IMR-90 (cell line): ENCODE data around the gene KRT6A. TPM values are rescaled to one million over a fixed set of nuclear protein-coding genes. Genes with fewer than 3 reads are reported as not detected.

ENCODE experiments used
- ATAC-seq: fragments of 200-7000 bp; cut with Tn5 transposase; 2 replicates; pipeline ENCODE4 v1.9.1; 2020; ENCODE audit warnings: low read depth, mild to moderate bottlenecking, moderate library complexity
- BruUV-seq: library from RNA; stranded (reverse); fragments of 400-500 nt; replicated peaks from 2 replicates; lab custom pipeline; 2021; lab: Mats Ljungman, UMichigan
- CTCF ChIA-PET: fragments of 300-600 bp; formaldehyde crosslinking; extraction: SDS; loops from one replicate; lab custom pipeline; 2021; ENCODE audit warnings: antibody characterized with exemption; lab: Yijun Ruan, JAX
- POLR2A ChIA-PET: fragments of 300-600 bp; sonication (Branson Sonifier 250); formaldehyde crosslinking; loops from one replicate; lab custom pipeline; 2022; ENCODE audit warnings: antibody characterized with exemption; ENCODE audit not compliant: unreplicated experiment; lab: Charles Lee
- DNase-seq: peaks from one replicate; pipeline ENCODE4 v3.0.0; 2013
- H2AFZ ChIP-seq: replicated peaks from 2 replicates; pipeline ENCODE3; 2013; ENCODE audit warnings: low read length, mild to moderate bottlenecking; ENCODE audit not compliant: poor library complexity
- H2AK5ac ChIP-seq: 2 replicates; pipeline ENCODE4 v1.6.1; 2013; ENCODE audit warnings: low read depth, low read length, inconsistent platforms
- H2AK9ac ChIP-seq: replicated peaks from 2 replicates; pipeline ENCODE3; 2013; ENCODE audit warnings: mild to moderate bottlenecking, low read depth, low read length, moderate library complexity; ENCODE audit not compliant: poor library complexity
- H2BK120ac ChIP-seq: 2 replicates; pipeline ENCODE4 v1.6.1; 2013; ENCODE audit warnings: low read depth, low read length, inconsistent platforms
- H2BK15ac ChIP-seq: 3 replicates; pipeline ENCODE4 v1.6.1; 2013; ENCODE audit warnings: low read depth, low read length, inconsistent platforms
- H2BK20ac ChIP-seq: 2 replicates; pipeline ENCODE4 v1.6.1; 2013; ENCODE audit warnings: low read depth, mild to moderate bottlenecking, inconsistent platforms, low read length, moderate library complexity
- H2BK5ac ChIP-seq: 2 replicates; pipeline ENCODE4 v1.6.1; 2013; ENCODE audit warnings: mild to moderate bottlenecking, low read depth, low read length, inconsistent platforms; ENCODE audit not compliant: poor library complexity, severe bottlenecking
- H3K14ac ChIP-seq: replicated peaks from 2 replicates; pipeline ENCODE4 v1.6.1; 2013; ENCODE audit warnings: low read depth, low read length, inconsistent platforms
- H3K18ac ChIP-seq: 2 replicates; pipeline ENCODE4 v1.6.1; 2013; ENCODE audit warnings: low read depth, low read length, control low read depth
- H3K23ac ChIP-seq: 2 replicates; pipeline ENCODE4 v1.6.1; 2013; ENCODE audit warnings: low read depth, low read length, inconsistent platforms
- H3K27ac ChIP-seq: 2 replicates; pipeline ENCODE4 v1.5.1; 2013; ENCODE audit warnings: mild to moderate bottlenecking, control low read depth, low read length; ENCODE audit not compliant: insufficient read depth
- H3K27me3 ChIP-seq: 2 replicates; pipeline ENCODE4 v1.6.1; 2013; ENCODE audit warnings: low read length; ENCODE audit not compliant: control insufficient read depth, insufficient read depth
- H3K36me3 ChIP-seq: 2 replicates; pipeline ENCODE4 v1.6.1; 2013; ENCODE audit warnings: low read length, mixed read lengths; ENCODE audit not compliant: control insufficient read depth, insufficient read depth
- H3K4ac ChIP-seq: 2 replicates; pipeline ENCODE4 v1.6.1; 2013; ENCODE audit warnings: low read depth, low read length, inconsistent platforms
- H3K4me1 ChIP-seq: 2 replicates; pipeline ENCODE4 v1.6.1; 2013; ENCODE audit warnings: low read length, mixed read lengths; ENCODE audit not compliant: control insufficient read depth, insufficient read depth
- H3K4me2 ChIP-seq: 2 replicates; pipeline ENCODE4 v1.6.1; 2013; ENCODE audit warnings: low read depth, mild to moderate bottlenecking, control low read depth, low read length, moderate library complexity
- H3K4me3 ChIP-seq: 2 replicates; pipeline ENCODE4 v1.5.1; 2013; ENCODE audit warnings: low read depth, mild to moderate bottlenecking, control low read depth, low read length, moderate library complexity; ENCODE audit not compliant: insufficient read depth
- H3K56ac ChIP-seq: 2 replicates; pipeline ENCODE4 v1.6.1; 2013; ENCODE audit warnings: low read length, inconsistent platforms; ENCODE audit not compliant: insufficient read depth; ENCODE audit errors: extremely low read depth
- H3K79me1 ChIP-seq, 2 experiments: 2 replicates each; pipeline ENCODE4 v1.6.1; 2013; ENCODE audit warnings: low read length in 2 of 2, inconsistent platforms in 1 of 2, low read depth in 1 of 2
- H3K9ac ChIP-seq: 2 replicates; pipeline ENCODE4 v1.6.1; 2013; ENCODE audit warnings: low read depth, low read length, control low read depth
- H3K9me1 ChIP-seq: 2 replicates; pipeline ENCODE4 v1.6.1; 2013; ENCODE audit warnings: low read length, inconsistent platforms; ENCODE audit not compliant: insufficient read depth
- H3K9me3 ChIP-seq: 2 replicates; pipeline ENCODE4 v1.6.1; 2013; ENCODE audit warnings: low read length; ENCODE audit not compliant: control insufficient read depth, insufficient read depth
- H4K20me1 ChIP-seq: 2 replicates; pipeline ENCODE4 v1.6.1; 2013; ENCODE audit warnings: low read length, inconsistent platforms; ENCODE audit not compliant: insufficient read depth
- H4K5ac ChIP-seq: 2 replicates; pipeline ENCODE4 v1.6.1; 2013; ENCODE audit warnings: mild to moderate bottlenecking, low read depth, low read length, control low read depth
- H4K8ac ChIP-seq, 2 experiments: 2 replicates each; pipeline ENCODE4 v1.6.1; 2013; ENCODE audit warnings: low read depth in 2 of 2, low read length in 2 of 2, control low read depth in 1 of 2, inconsistent platforms in 1 of 2
- H4K91ac ChIP-seq: 2 replicates; pipeline ENCODE4 v1.6.1; 2013; ENCODE audit warnings: low read depth, low read length, inconsistent platforms; ENCODE audit not compliant: insufficient read depth
- BHLHE40 ChIP-seq: fragments of 150-350 bp; IDR thresholded peaks from 2 replicates; pipeline ENCODE4 v1.6.1; 2016; ENCODE audit warnings: mild to moderate bottlenecking, low read depth, low read length
- CEBPB ChIP-seq: IDR thresholded peaks from 2 replicates; pipeline ENCODE4 v1.6.1; 2012; ENCODE audit warnings: low read depth, low read length, improper control_type of control experiment
- CHD1 ChIP-seq: IDR thresholded peaks from 2 replicates; pipeline ENCODE4 v1.6.1; 2012; ENCODE audit warnings: low read depth, low read length, improper control_type of control experiment
- ELK1 ChIP-seq: fragments of 150-350 bp; IDR thresholded peaks from 2 replicates; pipeline ENCODE4 v1.6.1; 2016; ENCODE audit warnings: low read depth, mild to moderate bottlenecking, low read length, moderate library complexity, borderline replicate concordance
- FOS ChIP-seq: fragments of 150-350 bp; IDR thresholded peaks from 2 replicates; pipeline ENCODE4 v1.6.1; 2016; ENCODE audit warnings: low read depth, low read length
- MAFK ChIP-seq: IDR thresholded peaks from 2 replicates; pipeline ENCODE4 v1.6.1; 2012; ENCODE audit warnings: low read depth, low read length, improper control_type of control experiment
- MAZ ChIP-seq: IDR thresholded peaks from 2 replicates; pipeline ENCODE4 v1.6.1; 2012; ENCODE audit warnings: low read depth, mild to moderate bottlenecking, low read length, improper control_type of control experiment, moderate library complexity, borderline replicate concordance
- MXI1 ChIP-seq: IDR thresholded peaks from 2 replicates; pipeline ENCODE4 v1.6.1; 2012; ENCODE audit warnings: low read depth, mild to moderate bottlenecking, low read length, moderate library complexity, borderline replicate concordance
- NFE2L2 ChIP-seq: fragments of 150-350 bp; IDR thresholded peaks from 2 replicates; pipeline ENCODE4 v1.6.1; 2016; ENCODE audit warnings: low read depth, mild to moderate bottlenecking, low read length
- POLR2A ChIP-seq: IDR thresholded peaks from 2 replicates; pipeline ENCODE4 v1.6.1; 2012; ENCODE audit warnings: mild to moderate bottlenecking, low read depth, low read length
- RAD21 ChIP-seq: IDR thresholded peaks from 2 replicates; pipeline ENCODE4 v1.6.1; 2012; ENCODE audit warnings: low read length, improper control_type of control experiment
- RCOR1 ChIP-seq: IDR thresholded peaks from 2 replicates; pipeline ENCODE4 v1.6.1; 2012; ENCODE audit warnings: mild to moderate bottlenecking, low read length, improper control_type of control experiment; ENCODE audit not compliant: insufficient replicate concordance
- RFX5 ChIP-seq: IDR thresholded peaks from 2 replicates; pipeline ENCODE4 v1.8.0; 2012; ENCODE audit warnings: low read depth, mild to moderate bottlenecking, low read length, moderate library complexity
- SMC3 ChIP-seq: fragments of 150-350 bp; IDR thresholded peaks from 2 replicates; pipeline ENCODE4 v1.6.1; 2016; ENCODE audit warnings: low read depth, mild to moderate bottlenecking, antibody characterized with exemption, low read length, moderate library complexity
- WGBS, 2 experiments: methylation state at CpG; one replicate each; pipeline versions ENCODE4 v1.1.5 to v1.1.7; 2013; ENCODE audit warnings: missing lambda C conversion rate in 2 of 2; ENCODE audit not compliant: insufficient read length in 1 of 2; ENCODE audit errors: extremely low coverage in 2 of 2; 5-methylcytosine and 5-hydroxymethylcytosine counted together
- dilution Hi-C: fragments of 300-500 bp; cut with HindIII; formaldehyde crosslinking; loops from one replicate; pipeline ENCODE4 v1.14.3; 2018; ENCODE audit warnings: low sequenced_read_pairs; ENCODE audit not compliant: unreplicated experiment
- in situ Hi-C: fragments of 300-500 bp; cut with MboI; formaldehyde crosslinking; loops from 3 replicates; pipeline ENCODE4 v1.14.3; 2019; ENCODE audit warnings: low sequenced_read_pairs, inconsistent platforms, mixed read lengths
- intact Hi-C: fragments of 100-400 bp; cut with micrococcal nuclease; formaldehyde crosslinking; loops from 2 replicates; pipeline ENCODE4 v1.10.0; 2022
- polyA plus RNA-seq, 3 experiments: library from polyadenylated mRNA; depleted of rRNA; stranded (reverse); fragments of >200 nt; gene quantifications; 2 replicates each; pipeline ENCODE4 v1.2.3, GENCODE V29; 2012; ENCODE audit warnings: low replicate concordance in 1 of 3
- total RNA-seq: library from RNA; depleted of rRNA; stranded (reverse); fragments of >200 nt; gene quantifications from 2 replicates; pipeline ENCODE4 v1.2.3, GENCODE V29; 2012
- TF ChIP-seq, protein P1 (sequence below): fragments of 150-350 bp; IDR thresholded peaks from 2 replicates; pipeline ENCODE4 v1.6.1; 2017; ENCODE audit warnings: mild to moderate bottlenecking, antibody characterized with exemption, low read length, low read depth
- TF ChIP-seq, protein P2 (sequence below): conservative IDR thresholded peaks from 2 replicates; pipeline ENCODE4 v1.5.1; 2012; ENCODE audit warnings: mild to moderate bottlenecking, low read depth, low read length, improper control_type of control experiment

KRT6A gene
- total and polyA plus RNA-seq, 2 of the 4 experiments (the other 2 are of a cell fraction) = not detected

GRCh38 chr12:52541709-52542108 lies 48.7 kb upstream of the KRT6A start:
- Histone ChIP-seq H3K14ac (no peak overlapping the region), H2BK20ac (no peak overlapping the region), H4K8ac (no peak overlapping the region), H3K9me3 (no peaks in the 10 kb centered on the region), H3K79me1 (no peaks in the 10 kb centered on the region), H3K4me1 (no peaks in the 10 kb centered on the region), H3K4me2 (no peak overlapping the region), H3K18ac (no peak overlapping the region), H3K9me1 (no peaks in the 10 kb centered on the region; the same call in 1 of the 2 replicates), H3K23ac (no peak overlapping the region), H3K27ac (no peak overlapping the region), H3K4ac (no peak overlapping the region), H3K9ac (no peak overlapping the region), H3K36me3 (no peaks in the 10 kb centered on the region), H2AK5ac (no peak overlapping the region), H4K91ac (no peak overlapping the region), H3K4me3 (no peak overlapping the region), H2BK120ac (no peak overlapping the region), H2AK9ac (no peak overlapping the region), H2BK15ac (no peak overlapping the region), H2BK5ac (no peak overlapping the region), H2AFZ (no peak overlapping the region), H3K56ac (no peak overlapping the region), H4K5ac (no peak overlapping the region), H4K20me1 (no peaks in the 10 kb centered on the region), H3K27me3 (peaks cover 8% of the 10 kb centered on the region)
- in situ Hi-C loops (no loop called here), intact Hi-C loops (no loop called here), dilution Hi-C loops (no loop called here)
- CTCF ChIA-PET = no interaction called here
- no TSS peak for BruUV-seq
- TF ChIP-seq, protein P1, sequence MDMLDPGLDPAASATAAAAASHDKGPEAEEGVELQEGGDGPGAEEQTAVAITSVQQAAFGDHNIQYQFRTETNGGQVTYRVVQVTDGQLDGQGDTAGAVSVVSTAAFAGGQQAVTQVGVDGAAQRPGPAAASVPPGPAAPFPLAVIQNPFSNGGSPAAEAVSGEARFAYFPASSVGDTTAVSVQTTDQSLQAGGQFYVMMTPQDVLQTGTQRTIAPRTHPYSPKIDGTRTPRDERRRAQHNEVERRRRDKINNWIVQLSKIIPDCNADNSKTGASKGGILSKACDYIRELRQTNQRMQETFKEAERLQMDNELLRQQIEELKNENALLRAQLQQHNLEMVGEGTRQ = no peak
- TF ChIP-seq NFE2L2 (no peak), RCOR1 (no peak), CEBPB (no peak), ELK1 (no peak), MAZ (no peak), POLR2A (no peak), SMC3 (no peak), MAFK (no peak), MXI1 (no peak), RFX5 (no peak), CHD1 (no peak), RAD21 (no peak), FOS (no peak), BHLHE40 (no peak)
- TF ChIP-seq, protein P2, sequence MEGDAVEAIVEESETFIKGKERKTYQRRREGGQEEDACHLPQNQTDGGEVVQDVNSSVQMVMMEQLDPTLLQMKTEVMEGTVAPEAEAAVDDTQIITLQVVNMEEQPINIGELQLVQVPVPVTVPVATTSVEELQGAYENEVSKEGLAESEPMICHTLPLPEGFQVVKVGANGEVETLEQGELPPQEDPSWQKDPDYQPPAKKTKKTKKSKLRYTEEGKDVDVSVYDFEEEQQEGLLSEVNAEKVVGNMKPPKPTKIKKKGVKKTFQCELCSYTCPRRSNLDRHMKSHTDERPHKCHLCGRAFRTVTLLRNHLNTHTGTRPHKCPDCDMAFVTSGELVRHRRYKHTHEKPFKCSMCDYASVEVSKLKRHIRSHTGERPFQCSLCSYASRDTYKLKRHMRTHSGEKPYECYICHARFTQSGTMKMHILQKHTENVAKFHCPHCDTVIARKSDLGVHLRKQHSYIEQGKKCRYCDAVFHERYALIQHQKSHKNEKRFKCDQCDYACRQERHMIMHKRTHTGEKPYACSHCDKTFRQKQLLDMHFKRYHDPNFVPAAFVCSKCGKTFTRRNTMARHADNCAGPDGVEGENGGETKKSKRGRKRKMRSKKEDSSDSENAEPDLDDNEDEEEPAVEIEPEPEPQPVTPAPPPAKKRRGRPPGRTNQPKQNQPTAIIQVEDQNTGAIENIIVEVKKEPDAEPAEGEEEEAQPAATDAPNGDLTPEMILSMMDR = no peak
- ATAC-seq (no peak), DNase-seq (no peak)
- WGBS, 2 experiments = no CpG with 5 or more reads among the region's 5 CpGs
- POLR2A ChIA-PET = no interaction called here
